Esophagus squamous epithelium (tissue), 5 donors: ENCODE results near the gene NRP2. TPM values are rescaled to one million over a fixed set of nuclear protein-coding genes. Genes with fewer than 3 reads are reported as not detected.

Experiments
- DNase-seq: peaks from one replicate; lab custom pipeline; 2025; lab: John Stamatoyannopoulos, UW
- H3K27ac ChIP-seq, 4 donors: fragments of 200-600 bp; sonication (generic); one replicate each; pipeline ENCODE4 v1.5.1; 2016 to 2019; ENCODE audit warnings: mild to moderate bottlenecking in 1 of 4
- H3K27me3 ChIP-seq, 4 donors: fragments of 200-600 bp; sonication (generic); 1 replicate in 3 of 4; 2 replicates in 1 of 4; pipeline versions ENCODE4 v1.5.1 to v1.6.0; 2017 to 2021; ENCODE audit warnings: antibody characterized with exemption in 1 of 4
- H3K36me3 ChIP-seq, 3 donors: fragments of 200-600 bp; sonication (generic); one replicate each; pipeline ENCODE4 v1.5.1; 2016 to 2019
- H3K4me1 ChIP-seq, 3 donors: fragments of 200-600 bp; sonication (generic); one replicate each; pipeline ENCODE4 v1.5.1; 2017 to 2019
- H3K4me3 ChIP-seq, 4 donors: fragments of 200-600 bp; sonication (generic); 1 replicate in 3 of 4; 2 replicates in 1 of 4; pipeline ENCODE4 v1.5.1; 2016 to 2019; ENCODE audit warnings: mild to moderate bottlenecking in 2 of 4, moderate library complexity in 1 of 4
- H3K9me3 ChIP-seq, 3 donors: fragments of 200-600 bp; sonication (generic); one replicate each; pipeline ENCODE4 v1.5.1; 2016 to 2019
- CTCF ChIP-seq, 6 experiments: fragments of 450-650 bp in 4 of 6; fragments of 200-600 bp in 2 of 6; sonication (generic) in 2 of 6; IDR thresholded peaks; one replicate each; pipeline ENCODE4 v1.5.1; 2016 to 2019; ENCODE audit warnings: antibody characterized with exemption in 6 of 6, mild to moderate bottlenecking in 4 of 6, moderate library complexity in 4 of 6
- POLR2A ChIP-seq, 4 donors: fragments of 450-650 bp; IDR thresholded peaks; one replicate each; pipeline ENCODE4 v1.6.1; 2017; ENCODE audit warnings: antibody characterized with exemption in 4 of 4, mild to moderate bottlenecking in 4 of 4, moderate library complexity in 3 of 4
- WGBS, 2 donors: methylation state at CpG; one replicate each; pipeline ENCODE4 v1.1.5; 2018; 5-methylcytosine and 5-hydroxymethylcytosine counted together
- intact Hi-C: fragments of 100-400 bp; cut with DNase I; formaldehyde crosslinking; loops from one replicate; pipeline ENCODE4 v1.15.0; 2022
- total RNA-seq, 4 donors: library from RNA; depleted of rRNA; stranded (reverse); fragments of >200 nt; gene quantifications; one replicate each; pipeline ENCODE4 v1.1.0, GENCODE V29; 2016
- donor health status: DM: yes; HTN: yes; CAD: no.

NRP2 gene
- total RNA-seq, 4 donors from 2014 or later = 7.1 to 58.6 (median 21.4) TPM

GRCh38 chr2:205758500-205758899 is 76.2 kb downstream of the NRP2 start:
- Histone ChIP-seq H3K27me3 (no peaks in the 10 kb centered on the region), H3K36me3 (peaks cover 0 to 4% (median 0%) of the 10 kb centered on the region in 3 donors), H3K9me3 (no peaks in the 10 kb centered on the region), H3K27ac (peak overlapping the region; percentile 21 to 85 (median 80)), H3K4me1 (peaks cover 0 to 61% (median 38%) of the 10 kb centered on the region in 3 donors), H3K4me3 (no peak overlapping the region)
- DNase-seq = no peak
- WGBS, 2 donors = 58 to 65% methylated on average over 4 to 5 of the region's 5 CpGs
- intact Hi-C loops = no loop called here
- TF ChIP-seq CTCF (IDR thresholded peaks at IDR 0.05) (no peak), POLR2A (IDR thresholded peaks at IDR 0.05) (no peak)

DNA sequence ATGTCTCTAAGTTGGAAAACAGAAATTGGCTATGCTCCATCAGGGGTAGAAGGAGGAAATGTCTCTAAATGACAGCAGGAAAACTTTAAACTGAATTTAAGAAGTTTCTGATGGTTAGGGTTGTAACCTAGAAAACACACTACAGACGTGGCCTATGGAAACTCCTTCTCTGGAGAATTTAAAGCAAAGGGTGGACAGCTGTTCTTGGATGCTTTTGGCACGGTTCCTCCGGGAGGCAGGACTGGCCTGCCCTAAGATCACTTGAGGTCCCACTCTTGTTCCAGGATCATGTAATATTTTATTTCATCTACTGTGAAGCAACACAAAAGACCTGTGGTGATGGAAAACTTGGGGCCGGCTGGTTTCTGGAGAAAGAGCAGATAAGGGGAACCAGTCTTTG is 77.0 kb downstream of the NRP2 start:
- TF ChIP-seq POLR2A (IDR thresholded peaks at IDR 0.05) (no peak), CTCF (IDR thresholded peaks at IDR 0.05) (no peak)
- no peak for DNase-seq
- Histone ChIP-seq H3K4me1 (peaks cover 6 to 61% (median 46%) of the 10 kb centered on the region in 3 donors), H3K4me3 (no peak overlapping the region), H3K36me3 (peaks cover 0 to 4% (median 0%) of the 10 kb centered on the region in 3 donors), H3K9me3 (no peaks in the 10 kb centered on the region), H3K27ac (peak overlapping the region in 3 of 4 donors; percentile 76 to 85 (median 84)), H3K27me3 (no peaks in the 10 kb centered on the region)
- WGBS, 2 donors = 79 to 80% methylated on average over 4 of the region's 4 CpGs
- intact Hi-C loops = no loop called here

DNA sequence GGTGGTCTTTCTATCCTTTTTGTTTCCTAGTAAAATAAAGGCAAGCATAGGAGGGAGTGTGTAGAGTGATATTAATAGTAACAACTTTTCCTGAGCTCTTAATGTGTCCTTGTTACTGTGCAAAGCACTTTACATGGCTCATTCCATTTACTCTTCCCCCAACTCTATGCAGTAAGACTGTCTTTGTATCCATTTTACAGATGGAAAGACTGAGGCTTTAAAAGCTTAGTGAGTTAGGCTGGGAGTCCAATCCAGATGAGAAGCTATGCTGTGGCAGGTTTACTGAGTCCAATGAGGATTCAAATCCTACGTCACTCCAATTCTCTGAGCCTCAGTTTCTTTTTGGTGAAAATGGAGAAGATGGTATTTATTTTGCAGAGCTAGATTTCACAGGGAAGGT is 77.4 kb downstream of the NRP2 start:
- intact Hi-C loops = no loop called here
- H3K27me3 ChIP-seq = no peaks in the 10 kb centered on the region
- H3K9me3 ChIP-seq = no peaks in the 10 kb centered on the region
- 90 to 94% methylated on average over 1 of the region's 1 CpG for WGBS, 2 donors
- H3K36me3 ChIP-seq = peaks cover 0 to 4% (median 0%) of the 10 kb centered on the region in 3 donors
- H3K4me1 ChIP-seq = peaks cover 9 to 61% (median 42%) of the 10 kb centered on the region in 3 donors
- peak overlapping the region in 3 of 4 donors; percentile 76 to 85 (median 84) for H3K27ac ChIP-seq
- H3K4me3 ChIP-seq = no peak overlapping the region
- no peak for TF ChIP-seq POLR2A (IDR thresholded peaks at IDR 0.05)
- TF ChIP-seq CTCF (IDR thresholded peaks at IDR 0.05) = no peak
- no peak for DNase-seq

GRCh38 chr2:205760157-205760556 is 77.9 kb downstream of the NRP2 start:
- intact Hi-C loops = no loop called here
- Histone ChIP-seq H3K36me3 (peaks cover 0 to 6% (median 0%) of the 10 kb centered on the region in 3 donors), H3K4me3 (no peak overlapping the region), H3K27ac (peak overlapping the region in 3 of 4 donors; percentile 76 to 85 (median 84)), H3K4me1 (peaks cover 9 to 57% (median 38%) of the 10 kb centered on the region in 3 donors), H3K9me3 (no peaks in the 10 kb centered on the region), H3K27me3 (no peaks in the 10 kb centered on the region)
- WGBS, 2 donors = 85 to 87% methylated on average over 6 of the region's 6 CpGs
- no peak for TF ChIP-seq POLR2A (IDR thresholded peaks at IDR 0.05)
- no peak for DNase-seq

DNA sequence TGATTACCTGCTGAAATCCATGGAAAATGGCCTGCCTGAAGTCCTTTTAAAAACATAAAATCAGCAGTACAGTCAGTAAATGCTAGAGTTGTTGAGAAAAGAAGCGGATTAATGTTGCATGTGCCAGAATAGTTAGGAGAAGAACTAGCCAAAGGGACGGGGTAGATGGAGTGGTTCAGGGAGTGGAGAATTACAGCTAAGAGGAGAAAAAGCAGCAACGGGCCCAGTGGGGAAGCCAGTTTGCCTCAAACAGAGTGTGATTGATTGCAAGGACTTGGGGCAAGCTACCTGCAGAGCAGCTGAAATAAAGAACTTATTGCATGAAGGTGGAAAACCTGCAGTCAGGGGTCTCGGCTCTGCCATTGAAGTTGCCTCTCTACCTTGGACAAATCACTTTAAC is 79.1 kb downstream of the NRP2 start:
- TF ChIP-seq CTCF (IDR thresholded peaks at IDR 0.05) = no peak
- no peak for TF ChIP-seq POLR2A (IDR thresholded peaks at IDR 0.05)
- no peak overlapping the region for H3K4me3 ChIP-seq
- intact Hi-C loops = no loop called here
- 86 to 88% methylated on average over 4 of the region's 4 CpGs for WGBS, 2 donors
- H3K36me3 ChIP-seq = peaks cover 0 to 18% (median 0%) of the 10 kb centered on the region in 3 donors
- no peak for DNase-seq
- no peaks in the 10 kb centered on the region for H3K9me3 ChIP-seq
- H3K27me3 ChIP-seq = no peaks in the 10 kb centered on the region
- peak overlapping the region in 2 of 4 donors; percentile 84 to 85 for H3K27ac ChIP-seq
- peaks cover 9 to 46% (median 31%) of the 10 kb centered on the region in 3 donors for H3K4me1 ChIP-seq
